HepG2 (cell line): Measurements from ENCODE around the gene ABCC5. TPM values are rescaled to one million over a fixed set of nuclear protein-coding genes. Genes with fewer than 3 reads are reported as not detected.

Experiments used
- ARNT2 ChIP-seq: sonication (generic); formaldehyde crosslinking; IDR thresholded peaks from 2 replicates; pipeline ENCODE4 v1.8.0; 2022; ENCODE audit warnings: mild to moderate bottlenecking, low read depth, missing genetic modification reagents, moderate library complexity
- CBX5 ChIP-seq: sonication (generic); formaldehyde crosslinking; IDR thresholded peaks from 2 replicates; pipeline ENCODE4 v1.4.0; 2020; ENCODE audit warnings: missing genetic modification reagents, borderline replicate concordance
- DRAP1 ChIP-seq: IDR thresholded peaks from 2 replicates; pipeline ENCODE4 v1.6.1; 2016; ENCODE audit warnings: missing genetic modification reagents, missing compliant biosample characterization
- ESRRA ChIP-seq: sonication (generic); formaldehyde crosslinking; IDR thresholded peaks from 2 replicates; pipeline ENCODE4 v1.5.1; 2020; ENCODE audit warnings: mild to moderate bottlenecking, low read depth, missing genetic modification reagents
- ETS1 ChIP-seq: sonication (generic); formaldehyde crosslinking; IDR thresholded peaks from 2 replicates; pipeline ENCODE4 v1.4.0; 2020; ENCODE audit warnings: missing genetic modification reagents
- JARID2 ChIP-seq: sonication (generic); formaldehyde crosslinking; IDR thresholded peaks from 2 replicates; pipeline ENCODE4 v1.8.1; 2023; ENCODE audit warnings: missing genetic modification reagents, inconsistent platforms; ENCODE audit not compliant: insufficient replicate concordance
- KDM4B ChIP-seq: sonication (generic); formaldehyde crosslinking; IDR thresholded peaks from 2 replicates; pipeline ENCODE4 v1.4.0; 2020; ENCODE audit warnings: missing genetic modification reagents
- KDM6A ChIP-seq: IDR thresholded peaks from 2 replicates; pipeline ENCODE4 v1.6.1; 2016; ENCODE audit warnings: low read depth
- MEF2D ChIP-seq: sonication (generic); formaldehyde crosslinking; IDR thresholded peaks from 2 replicates; pipeline ENCODE4 v1.5.1; 2020; ENCODE audit warnings: mild to moderate bottlenecking, missing genetic modification reagents
- MXD4 ChIP-seq: IDR thresholded peaks from 2 replicates; pipeline ENCODE4 v1.6.1; 2016; ENCODE audit warnings: mild to moderate bottlenecking, missing biosample characterization, missing genetic modification reagents
- PHF5A ChIP-seq: IDR thresholded peaks from one replicate; pipeline ENCODE4 v1.6.1; 2018; ENCODE audit warnings: low read depth, missing genetic modification reagents; ENCODE audit not compliant: unreplicated experiment
- SOX6 ChIP-seq, 2 experiments: fragments of 450-650 bp in 1 of 2; sonication (generic) in 1 of 2; formaldehyde crosslinking in 1 of 2; IDR thresholded peaks; 2 replicates each; pipeline versions ENCODE4 v1.4.0 to v1.6.1; 2017 to 2020; ENCODE audit warnings: antibody characterized with exemption in 1 of 2, mild to moderate bottlenecking in 1 of 2, missing genetic modification reagents in 1 of 2
- TARDBP ChIP-seq: sonication (generic); formaldehyde crosslinking; IDR thresholded peaks from 2 replicates; pipeline ENCODE4 v1.8.0; 2022; ENCODE audit warnings: mild to moderate bottlenecking, missing genetic modification reagents
- TFDP2 ChIP-seq: sonication (generic); formaldehyde crosslinking; IDR thresholded peaks from 2 replicates; pipeline ENCODE4 v1.4.0; 2020; ENCODE audit warnings: missing genetic modification reagents
- ZBTB3 ChIP-seq: sonication (generic); formaldehyde crosslinking; IDR thresholded peaks from 2 replicates; pipeline ENCODE4 v1.4.0; 2020; ENCODE audit warnings: low read depth, mild to moderate bottlenecking, moderate library complexity, missing genetic modification reagents, borderline replicate concordance
- ZFY ChIP-seq: sonication (generic); formaldehyde crosslinking; IDR thresholded peaks from 2 replicates; pipeline ENCODE4 v1.4.0; 2020; ENCODE audit warnings: missing genetic modification reagents
- ZNF205 ChIP-seq: IDR thresholded peaks from 2 replicates; pipeline ENCODE4 v1.6.1; 2018; ENCODE audit warnings: missing biosample characterization, missing genetic modification reagents
- ZNF276 ChIP-seq: sonication (generic); formaldehyde crosslinking; IDR thresholded peaks from 2 replicates; pipeline ENCODE4 v1.4.0; 2020; ENCODE audit warnings: mild to moderate bottlenecking, low read depth, missing genetic modification reagents
- ZNF292 ChIP-seq: sonication (generic); formaldehyde crosslinking; IDR thresholded peaks from 2 replicates; pipeline ENCODE4 v1.8.1; 2022; ENCODE audit warnings: mild to moderate bottlenecking, low read depth, missing genetic modification reagents, borderline replicate concordance
- ZNF326 ChIP-seq: sonication (generic); formaldehyde crosslinking; IDR thresholded peaks from 2 replicates; pipeline ENCODE4 v1.4.0; 2020; ENCODE audit warnings: missing genetic modification reagents, borderline replicate concordance
- ZNF350 ChIP-seq: sonication (generic); formaldehyde crosslinking; IDR thresholded peaks from 2 replicates; pipeline ENCODE4 v1.4.0; 2020; ENCODE audit warnings: mild to moderate bottlenecking, low read depth, missing genetic modification reagents, borderline replicate concordance
- ZNF713 ChIP-seq: sonication (generic); formaldehyde crosslinking; IDR thresholded peaks from 2 replicates; pipeline ENCODE4 v1.4.0; 2020; ENCODE audit warnings: mild to moderate bottlenecking, missing genetic modification reagents
- ZNF761 ChIP-seq: sonication (generic); formaldehyde crosslinking; conservative IDR thresholded peaks from 2 replicates; pipeline ENCODE4 v1.4.0; 2020; ENCODE audit warnings: mild to moderate bottlenecking, missing genetic modification reagents
- polyA plus RNA-seq, 8 experiments: library from polyadenylated mRNA; depleted of rRNA in 3 of 8; stranded (reverse) in 7 of 8; unstranded in 1 of 8; fragments of >200 nt; fragmentation: Illumina TruSeq in 4 of 8; extraction: Trizol in 4 of 8; gene quantifications; 2 replicates each; pipeline versions ENCODE4 v1.2.1 to v1.2.3, GENCODE V29; 2011 to 2016; ENCODE audit warnings: low read depth in 4 of 8, missing spikeins in 1 of 8, mixed read lengths in 1 of 8; ENCODE audit not compliant: insufficient read depth in 1 of 8
- total RNA-seq, 5 experiments: library from RNA; depleted of rRNA; stranded (reverse); fragments of >200 nt; fragmentation: Illumina TruSeq; extraction: Trizol; gene quantifications; 2 replicates each; pipeline ENCODE4 v1.2.3, GENCODE V29; 2016; ENCODE audit warnings: low read depth in 1 of 5
- TF ChIP-seq, protein P1 (sequence below): sonication (generic); formaldehyde crosslinking; IDR thresholded peaks from 2 replicates; pipeline ENCODE4 v1.4.0; 2020; ENCODE audit warnings: missing genetic modification reagents, borderline replicate concordance

ABCC5 gene
- total and polyA plus RNA-seq, 2 of the 13 experiments (the other 11 are each of a cell fraction or from before 2014, with no cell fraction given), result 12.5 to 12.7 TPM

- TF ChIP-seq DRAP1 (CRISPR knock-in tag) (peak; percentile 71), KDM6A (CRISPR knock-in tag) (peak; percentile 74), ZBTB3 (no peak), PHF5A (CRISPR knock-in tag) (peak; percentile 63), ZNF713 (no peak), SOX6 (IDR thresholded peaks at IDR 0.05) (no peak), SOX6 (CRISPR knock-in tag; IDR thresholded peaks at IDR 0.05) (peak; percentile 65), MEF2D (CRISPR knock-in tag) (0 out of 2 replicates have a peak, but pooled peaks have one; percentile 53), ZNF276 (CRISPR knock-in tag) (0 out of 2 replicates have a peak, but pooled peaks have one; percentile 45), MXD4 (CRISPR knock-in tag) (0 out of 2 replicates have a peak, but pooled peaks have one; percentile 51), ZNF205 (CRISPR knock-in tag) (peak; percentile 57; the same call in 1 of the 2 replicates), JARID2 (CRISPR knock-in tag) (no peak), ZFY (CRISPR knock-in tag) (peak; percentile 48; the same call in 1 of the 2 replicates), ETS1 (no peak), CBX5 (CRISPR knock-in tag) (no peak), TARDBP (CRISPR knock-in tag) (peak; percentile 79), ZNF761 (CRISPR knock-in tag) (no peak), ESRRA (peak; percentile 77; the same call in 1 of the 2 replicates), ZNF292 (CRISPR knock-in tag) (peak; percentile 70; the same call in 1 of the 2 replicates), ZNF326 (CRISPR knock-in tag) (no peak), KDM4B (CRISPR knock-in tag) (peak; percentile 38; the same call in 1 of the 2 replicates), TFDP2 (CRISPR knock-in tag) (peak; percentile 64; the same call in 1 of the 2 replicates), ZNF350 (CRISPR knock-in tag) (peak; percentile 59), ARNT2 (CRISPR knock-in tag) (no peak; the same call in 1 of the 2 replicates)
- TF ChIP-seq, protein P1, sequence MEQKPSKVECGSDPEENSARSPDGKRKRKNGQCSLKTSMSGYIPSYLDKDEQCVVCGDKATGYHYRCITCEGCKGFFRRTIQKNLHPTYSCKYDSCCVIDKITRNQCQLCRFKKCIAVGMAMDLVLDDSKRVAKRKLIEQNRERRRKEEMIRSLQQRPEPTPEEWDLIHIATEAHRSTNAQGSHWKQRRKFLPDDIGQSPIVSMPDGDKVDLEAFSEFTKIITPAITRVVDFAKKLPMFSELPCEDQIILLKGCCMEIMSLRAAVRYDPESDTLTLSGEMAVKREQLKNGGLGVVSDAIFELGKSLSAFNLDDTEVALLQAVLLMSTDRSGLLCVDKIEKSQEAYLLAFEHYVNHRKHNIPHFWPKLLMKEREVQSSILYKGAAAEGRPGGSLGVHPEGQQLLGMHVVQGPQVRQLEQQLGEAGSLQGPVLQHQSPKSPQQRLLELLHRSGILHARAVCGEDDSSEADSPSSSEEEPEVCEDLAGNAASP (CRISPR knock-in tag), result peak; percentile 69
Observed at GRCh38 chr3:183988216-183988790, 29.4 kb downstream of the ABCC5 start (continued).
